ENCODE measurements around the gene LTF. TPM values are rescaled to one million over a fixed set of nuclear protein-coding genes. Genes with fewer than 3 reads are reported as not detected.

Gene LTF
- total and polyA plus RNA-seq, 2 of the 13 experiments (the other 11 are each of a cell fraction or from before 2014, with no cell fraction given) = not detected

- TF ChIP-seq, protein P1, sequence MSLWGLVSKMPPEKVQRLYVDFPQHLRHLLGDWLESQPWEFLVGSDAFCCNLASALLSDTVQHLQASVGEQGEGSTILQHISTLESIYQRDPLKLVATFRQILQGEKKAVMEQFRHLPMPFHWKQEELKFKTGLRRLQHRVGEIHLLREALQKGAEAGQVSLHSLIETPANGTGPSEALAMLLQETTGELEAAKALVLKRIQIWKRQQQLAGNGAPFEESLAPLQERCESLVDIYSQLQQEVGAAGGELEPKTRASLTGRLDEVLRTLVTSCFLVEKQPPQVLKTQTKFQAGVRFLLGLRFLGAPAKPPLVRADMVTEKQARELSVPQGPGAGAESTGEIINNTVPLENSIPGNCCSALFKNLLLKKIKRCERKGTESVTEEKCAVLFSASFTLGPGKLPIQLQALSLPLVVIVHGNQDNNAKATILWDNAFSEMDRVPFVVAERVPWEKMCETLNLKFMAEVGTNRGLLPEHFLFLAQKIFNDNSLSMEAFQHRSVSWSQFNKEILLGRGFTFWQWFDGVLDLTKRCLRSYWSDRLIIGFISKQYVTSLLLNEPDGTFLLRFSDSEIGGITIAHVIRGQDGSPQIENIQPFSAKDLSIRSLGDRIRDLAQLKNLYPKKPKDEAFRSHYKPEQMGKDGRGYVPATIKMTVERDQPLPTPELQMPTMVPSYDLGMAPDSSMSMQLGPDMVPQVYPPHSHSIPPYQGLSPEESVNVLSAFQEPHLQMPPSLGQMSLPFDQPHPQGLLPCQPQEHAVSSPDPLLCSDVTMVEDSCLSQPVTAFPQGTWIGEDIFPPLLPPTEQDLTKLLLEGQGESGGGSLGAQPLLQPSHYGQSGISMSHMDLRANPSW (CRISPR knock-in tag; IDR thresholded peaks at IDR 0.05; ENCODE audit: borderline replicate concordance) = no peak
- TF ChIP-seq ZNF367 (CRISPR knock-in tag; IDR thresholded peaks at IDR 0.05; ENCODE audit: borderline replicate concordance) (no peak), HMGA1 (CRISPR knock-in tag; conservative IDR thresholded peaks at IDR 0.05) (no peak), PBX2 (CRISPR knock-in tag; IDR thresholded peaks at IDR 0.05) (no peak), ZNF10 (CRISPR knock-in tag; IDR thresholded peaks at IDR 0.05; ENCODE audit: borderline replicate concordance, low read depth) (no peak), WIZ (CRISPR knock-in tag; IDR thresholded peaks at IDR 0.05) (no peak), TARDBP (CRISPR knock-in tag; IDR thresholded peaks at IDR 0.05) (no peak), ETS1 (CRISPR knock-in tag; IDR thresholded peaks at IDR 0.05) (no peak), ZEB1 (IDR thresholded peaks at IDR 0.05; ENCODE audit: insufficient replicate concordance, low read depth) (no peak), TOE1 (CRISPR knock-in tag; IDR thresholded peaks at IDR 0.05) (no peak)
- TF ChIP-seq, protein P2, sequence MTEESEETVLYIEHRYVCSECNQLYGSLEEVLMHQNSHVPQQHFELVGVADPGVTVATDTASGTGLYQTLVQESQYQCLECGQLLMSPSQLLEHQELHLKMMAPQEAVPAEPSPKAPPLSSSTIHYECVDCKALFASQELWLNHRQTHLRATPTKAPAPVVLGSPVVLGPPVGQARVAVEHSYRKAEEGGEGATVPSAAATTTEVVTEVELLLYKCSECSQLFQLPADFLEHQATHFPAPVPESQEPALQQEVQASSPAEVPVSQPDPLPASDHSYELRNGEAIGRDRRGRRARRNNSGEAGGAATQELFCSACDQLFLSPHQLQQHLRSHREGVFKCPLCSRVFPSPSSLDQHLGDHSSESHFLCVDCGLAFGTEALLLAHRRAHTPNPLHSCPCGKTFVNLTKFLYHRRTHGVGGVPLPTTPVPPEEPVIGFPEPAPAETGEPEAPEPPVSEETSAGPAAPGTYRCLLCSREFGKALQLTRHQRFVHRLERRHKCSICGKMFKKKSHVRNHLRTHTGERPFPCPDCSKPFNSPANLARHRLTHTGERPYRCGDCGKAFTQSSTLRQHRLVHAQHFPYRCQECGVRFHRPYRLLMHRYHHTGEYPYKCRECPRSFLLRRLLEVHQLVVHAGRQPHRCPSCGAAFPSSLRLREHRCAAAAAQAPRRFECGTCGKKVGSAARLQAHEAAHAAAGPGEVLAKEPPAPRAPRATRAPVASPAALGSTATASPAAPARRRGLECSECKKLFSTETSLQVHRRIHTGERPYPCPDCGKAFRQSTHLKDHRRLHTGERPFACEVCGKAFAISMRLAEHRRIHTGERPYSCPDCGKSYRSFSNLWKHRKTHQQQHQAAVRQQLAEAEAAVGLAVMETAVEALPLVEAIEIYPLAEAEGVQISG (CRISPR knock-in tag; IDR thresholded peaks at IDR 0.05) = peak; percentile 85
- TF ChIP-seq, protein P3, sequence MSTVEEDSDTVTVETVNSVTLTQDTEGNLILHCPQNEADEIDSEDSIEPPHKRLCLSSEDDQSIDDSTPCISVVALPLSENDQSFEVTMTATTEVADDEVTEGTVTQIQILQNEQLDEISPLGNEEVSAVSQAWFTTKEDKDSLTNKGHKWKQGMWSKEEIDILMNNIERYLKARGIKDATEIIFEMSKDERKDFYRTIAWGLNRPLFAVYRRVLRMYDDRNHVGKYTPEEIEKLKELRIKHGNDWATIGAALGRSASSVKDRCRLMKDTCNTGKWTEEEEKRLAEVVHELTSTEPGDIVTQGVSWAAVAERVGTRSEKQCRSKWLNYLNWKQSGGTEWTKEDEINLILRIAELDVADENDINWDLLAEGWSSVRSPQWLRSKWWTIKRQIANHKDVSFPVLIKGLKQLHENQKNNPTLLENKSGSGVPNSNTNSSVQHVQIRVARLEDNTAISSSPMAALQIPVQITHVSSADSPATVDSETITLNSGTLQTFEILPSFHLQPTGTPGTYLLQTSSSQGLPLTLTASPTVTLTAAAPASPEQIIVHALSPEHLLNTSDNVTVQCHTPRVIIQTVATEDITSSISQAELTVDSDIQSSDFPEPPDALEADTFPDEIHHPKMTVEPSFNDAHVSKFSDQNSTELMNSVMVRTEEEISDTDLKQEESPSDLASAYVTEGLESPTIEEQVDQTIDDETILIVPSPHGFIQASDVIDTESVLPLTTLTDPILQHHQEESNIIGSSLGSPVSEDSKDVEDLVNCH (CRISPR knock-in tag; IDR thresholded peaks at IDR 0.05) = no peak
- TF ChIP-seq, protein P4, sequence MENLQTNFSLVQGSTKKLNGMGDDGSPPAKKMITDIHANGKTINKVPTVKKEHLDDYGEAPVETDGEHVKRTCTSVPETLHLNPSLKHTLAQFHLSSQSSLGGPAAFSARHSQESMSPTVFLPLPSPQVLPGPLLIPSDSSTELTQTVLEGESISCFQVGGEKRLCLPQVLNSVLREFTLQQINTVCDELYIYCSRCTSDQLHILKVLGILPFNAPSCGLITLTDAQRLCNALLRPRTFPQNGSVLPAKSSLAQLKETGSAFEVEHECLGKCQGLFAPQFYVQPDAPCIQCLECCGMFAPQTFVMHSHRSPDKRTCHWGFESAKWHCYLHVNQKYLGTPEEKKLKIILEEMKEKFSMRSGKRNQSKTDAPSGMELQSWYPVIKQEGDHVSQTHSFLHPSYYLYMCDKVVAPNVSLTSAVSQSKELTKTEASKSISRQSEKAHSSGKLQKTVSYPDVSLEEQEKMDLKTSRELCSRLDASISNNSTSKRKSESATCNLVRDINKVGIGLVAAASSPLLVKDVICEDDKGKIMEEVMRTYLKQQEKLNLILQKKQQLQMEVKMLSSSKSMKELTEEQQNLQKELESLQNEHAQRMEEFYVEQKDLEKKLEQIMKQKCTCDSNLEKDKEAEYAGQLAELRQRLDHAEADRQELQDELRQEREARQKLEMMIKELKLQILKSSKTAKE (CRISPR knock-in tag; IDR thresholded peaks at IDR 0.05; ENCODE audit: borderline replicate concordance) = no peak
- TF ChIP-seq, protein P5, sequence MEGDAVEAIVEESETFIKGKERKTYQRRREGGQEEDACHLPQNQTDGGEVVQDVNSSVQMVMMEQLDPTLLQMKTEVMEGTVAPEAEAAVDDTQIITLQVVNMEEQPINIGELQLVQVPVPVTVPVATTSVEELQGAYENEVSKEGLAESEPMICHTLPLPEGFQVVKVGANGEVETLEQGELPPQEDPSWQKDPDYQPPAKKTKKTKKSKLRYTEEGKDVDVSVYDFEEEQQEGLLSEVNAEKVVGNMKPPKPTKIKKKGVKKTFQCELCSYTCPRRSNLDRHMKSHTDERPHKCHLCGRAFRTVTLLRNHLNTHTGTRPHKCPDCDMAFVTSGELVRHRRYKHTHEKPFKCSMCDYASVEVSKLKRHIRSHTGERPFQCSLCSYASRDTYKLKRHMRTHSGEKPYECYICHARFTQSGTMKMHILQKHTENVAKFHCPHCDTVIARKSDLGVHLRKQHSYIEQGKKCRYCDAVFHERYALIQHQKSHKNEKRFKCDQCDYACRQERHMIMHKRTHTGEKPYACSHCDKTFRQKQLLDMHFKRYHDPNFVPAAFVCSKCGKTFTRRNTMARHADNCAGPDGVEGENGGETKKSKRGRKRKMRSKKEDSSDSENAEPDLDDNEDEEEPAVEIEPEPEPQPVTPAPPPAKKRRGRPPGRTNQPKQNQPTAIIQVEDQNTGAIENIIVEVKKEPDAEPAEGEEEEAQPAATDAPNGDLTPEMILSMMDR (CRISPR knock-in tag; IDR thresholded peaks at IDR 0.05) = peak; percentile 99
Measured at GRCh38 chr3:46488735-46489361, 24.1 kb upstream of the LTF start (continued).

Data from HepG2 (cell line).